Activated naive CD4-positive, alpha-beta T cell treated with anti-CD3 and anti-CD28 coated beads, Interleukin-2, amount 50 U/mL, for 72 hours (primary cell): ENCODE data around the gene ANKRD60. TPM values are rescaled to one million over a fixed set of nuclear protein-coding genes. Genes with fewer than 3 reads are reported as not detected.
A peak's percentile ranks its signal among the peaks of the same experiment; 100 is the strongest.

Experiments used
- ATAC-seq, 2 donors: fragments of 150-1000 bp; cut with Tn5 transposase; 2 replicates each; pipeline ENCODE4 v1.10.0; 2021; ENCODE audit warnings: mild to moderate bottlenecking in 2 of 2, moderate library complexity in 2 of 2
- DNase-seq, 2 donors: peaks; one replicate each; pipeline ENCODE4 v3.0.0; 2021 to 2022; ENCODE audit warnings: low spot score in 2 of 2
- H3K27ac Mint-ChIP-seq, 2 donors: one replicate each; pipeline ENCODE4 v1.8.0; 2022; ENCODE audit warnings: mild to moderate bottlenecking in 2 of 2, mixed read lengths in 2 of 2
- H3K36me3 Mint-ChIP-seq, 2 donors: one replicate each; pipeline ENCODE4 v1.8.0; 2022; ENCODE audit warnings: mixed read lengths in 2 of 2
- H3K9me3 Mint-ChIP-seq, 2 donors: one replicate each; pipeline ENCODE4 v1.8.0; 2022; ENCODE audit warnings: mixed read lengths in 2 of 2
- total RNA-seq, 2 donors: library from RNA; stranded (reverse); gene quantifications; one replicate each; pipeline ENCODE4 v1.2.3, GENCODE V29; 2022

ANKRD60 gene
- total RNA-seq, 2 donors from 2014 or later, result not detected

- Mint-ChIP-seq H3K27ac (no peak overlapping the region), H3K36me3 (no peaks in the 10 kb centered on the region), H3K9me3 (peaks cover 0 to 7% of the 10 kb centered on the region in 2 donors)
- ATAC-seq (no peak), DNase-seq (no peak)
These were observed 39.9 kb downstream of the ANKRD60 start for GRCh38 chr20:58188527-58188926.

- ATAC-seq (no peak), DNase-seq (no peak)
- Mint-ChIP-seq H3K9me3 (peaks cover 0 to 7% of the 10 kb centered on the region in 2 donors), H3K27ac (no peak overlapping the region), H3K36me3 (no peaks in the 10 kb centered on the region)
These were observed 43.5 kb downstream of the ANKRD60 start for GRCh38 chr20:58184984-58185383.

- no peak for DNase-seq
- ATAC-seq, result no peak
- H3K27ac Mint-ChIP-seq, result no peak overlapping the region
- no peaks in the 10 kb centered on the region for H3K36me3 Mint-ChIP-seq
- H3K9me3 Mint-ChIP-seq, result peaks cover 0 to 7% of the 10 kb centered on the region in 2 donors
These were observed 44.4 kb downstream of the ANKRD60 start for GRCh38 chr20:58184063-58184462.

GRCh38 chr20:58182521-58183140 lies 45.8 kb downstream of the ANKRD60 start:
- H3K9me3 Mint-ChIP-seq, result peaks cover 0 to 7% of the 10 kb centered on the region in 2 donors
- no peaks in the 10 kb centered on the region for H3K36me3 Mint-ChIP-seq
- ATAC-seq, result no peak
- H3K27ac Mint-ChIP-seq, result no peak overlapping the region
- no peak for DNase-seq

- ATAC-seq (peak; percentile 85 to 92), DNase-seq (peak; percentile 64 to 84)
- no peaks in the 10 kb centered on the region for H3K36me3 Mint-ChIP-seq
- H3K9me3 Mint-ChIP-seq, result peaks cover 0 to 4% of the 10 kb centered on the region in 2 donors
- H3K27ac Mint-ChIP-seq, result no peak overlapping the region
These were observed 48.9 kb downstream of the ANKRD60 start for GRCh38 chr20:58179432-58180099.

- ATAC-seq, result peak in 1 of 2 donors; percentile 9
These were observed 49.4 kb downstream of the ANKRD60 start for GRCh38 chr20:58179083-58179431.

GRCh38 chr20:58177799-58178198 lies 50.7 kb downstream of the ANKRD60 start:
- no peaks in the 10 kb centered on the region for H3K36me3 Mint-ChIP-seq
- no peak overlapping the region for H3K27ac Mint-ChIP-seq
- DNase-seq (no peak), ATAC-seq (no peak)
- no peaks in the 10 kb centered on the region for H3K9me3 Mint-ChIP-seq

More at GRCh38 chr20:58179083-58179431, 49.4 kb downstream of the ANKRD60 start:
- no peak for DNase-seq
- Mint-ChIP-seq H3K36me3 (no peaks in the 10 kb centered on the region), H3K9me3 (no peaks in the 10 kb centered on the region), H3K27ac (no peak overlapping the region)

- ATAC-seq (no peak), DNase-seq (no peak)
- H3K27ac Mint-ChIP-seq, result no peak overlapping the region
- H3K36me3 Mint-ChIP-seq, result no peaks in the 10 kb centered on the region
- no peaks in the 10 kb centered on the region for H3K9me3 Mint-ChIP-seq
These were observed 52.6 kb downstream of the ANKRD60 start for GRCh38 chr20:58175836-58176235.

- Mint-ChIP-seq H3K9me3 (no peaks in the 10 kb centered on the region), H3K27ac (no peak overlapping the region), H3K36me3 (no peaks in the 10 kb centered on the region)
- ATAC-seq (no peak), DNase-seq (no peak)
These were observed 53.0 kb downstream of the ANKRD60 start for GRCh38 chr20:58175425-58175824.

GRCh38 chr20:58174708-58175280 lies 53.7 kb downstream of the ANKRD60 start:
- Mint-ChIP-seq H3K36me3 (no peaks in the 10 kb centered on the region), H3K27ac (no peak overlapping the region), H3K9me3 (no peaks in the 10 kb centered on the region)
- ATAC-seq (no peak), DNase-seq (no peak)

- Mint-ChIP-seq H3K36me3 (no peaks in the 10 kb centered on the region), H3K9me3 (no peaks in the 10 kb centered on the region), H3K27ac (peak overlapping the region in 1 of 2 donors; percentile 76)
- DNase-seq (no peak), ATAC-seq (no peak)
These were observed 54.3 kb downstream of the ANKRD60 start for GRCh38 chr20:58173930-58174707.

- Mint-ChIP-seq H3K9me3 (no peaks in the 10 kb centered on the region), H3K27ac (no peak overlapping the region), H3K36me3 (no peaks in the 10 kb centered on the region)
- DNase-seq (no peak), ATAC-seq (no peak)
These were observed 55.4 kb downstream of the ANKRD60 start for GRCh38 chr20:58173091-58173490.

- DNase-seq (no peak), ATAC-seq (peak in 1 of 2 donors; percentile 37)
- Mint-ChIP-seq H3K27ac (no peak overlapping the region), H3K9me3 (no peaks in the 10 kb centered on the region), H3K36me3 (no peaks in the 10 kb centered on the region)
These were observed 56.5 kb downstream of the ANKRD60 start for GRCh38 chr20:58171796-58172425.

GRCh38 chr20:58169450-58169849 lies 59.0 kb downstream of the ANKRD60 start:
- no peaks in the 10 kb centered on the region for H3K36me3 Mint-ChIP-seq
- DNase-seq, result no peak
- H3K9me3 Mint-ChIP-seq, result no peaks in the 10 kb centered on the region
- no peak for ATAC-seq
- H3K27ac Mint-ChIP-seq, result no peak overlapping the region

GRCh38 chr20:58168843-58169242 lies 59.6 kb downstream of the ANKRD60 start:
- Mint-ChIP-seq H3K9me3 (no peaks in the 10 kb centered on the region), H3K27ac (no peak overlapping the region), H3K36me3 (no peaks in the 10 kb centered on the region)
- no peak for ATAC-seq
- no peak for DNase-seq

GRCh38 chr20:58167759-58168158 lies 60.7 kb downstream of the ANKRD60 start:
- Mint-ChIP-seq H3K36me3 (no peaks in the 10 kb centered on the region), H3K27ac (no peak overlapping the region), H3K9me3 (no peaks in the 10 kb centered on the region)
- ATAC-seq (no peak), DNase-seq (no peak)
